GM12801 (cell line): Measurements from ENCODE around the gene SLIT1.

Experiments used
- CTCF ChIP-seq: IDR thresholded peaks from one replicate; pipeline ENCODE4 v1.5.1; 2011; ENCODE audit warnings: control low read depth; ENCODE audit not compliant: insufficient read length; ENCODE audit errors: extremely low read depth

Gene SLIT1

DNA sequence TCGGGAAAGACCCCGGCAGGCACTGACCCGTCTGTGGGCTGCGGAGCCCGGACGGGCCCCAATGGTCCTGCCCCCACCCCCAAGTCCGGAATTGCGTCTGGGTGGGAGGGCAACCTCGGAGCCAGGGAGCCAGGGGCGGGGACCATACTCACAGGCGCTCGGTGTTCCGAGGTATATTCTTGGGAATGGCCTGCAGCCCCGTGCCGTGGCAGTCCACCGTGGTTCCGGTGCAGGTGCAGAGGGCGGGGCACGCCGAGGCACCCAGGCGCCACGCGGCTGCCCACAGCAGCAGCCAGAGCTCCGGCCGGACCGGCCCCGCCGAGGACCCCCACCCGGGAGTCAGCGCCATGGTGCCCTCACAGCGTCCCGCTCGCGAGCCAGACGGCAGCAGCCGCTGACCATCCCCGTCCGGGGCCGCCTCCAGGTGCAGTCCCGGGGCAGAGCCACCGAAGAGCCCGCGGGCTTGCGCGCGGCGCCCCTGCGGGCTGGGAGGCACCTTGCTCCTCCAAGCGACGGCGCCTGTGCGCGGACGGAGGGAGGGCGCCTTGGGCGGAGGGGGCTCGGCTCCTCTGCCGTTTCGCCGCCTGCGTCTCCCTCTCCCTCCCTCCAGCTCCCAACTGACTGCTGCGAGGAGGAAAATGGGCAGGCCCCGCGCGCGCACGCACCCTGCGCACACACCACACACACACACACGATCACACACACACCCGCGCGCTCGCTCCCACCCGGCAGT, at the start of gene SLIT1:
Gene SLIT1 (minus strand): TSS at position 634 of the 733 bp plus-strand sequence. CDS start 285 bp downstream, at position 349.
- TF ChIP-seq CTCF = no peak

GRCh38 chr10:97235353-97235752, 49.6 kb upstream of the SLIT1 start:
- no peak for TF ChIP-seq CTCF

DNA sequence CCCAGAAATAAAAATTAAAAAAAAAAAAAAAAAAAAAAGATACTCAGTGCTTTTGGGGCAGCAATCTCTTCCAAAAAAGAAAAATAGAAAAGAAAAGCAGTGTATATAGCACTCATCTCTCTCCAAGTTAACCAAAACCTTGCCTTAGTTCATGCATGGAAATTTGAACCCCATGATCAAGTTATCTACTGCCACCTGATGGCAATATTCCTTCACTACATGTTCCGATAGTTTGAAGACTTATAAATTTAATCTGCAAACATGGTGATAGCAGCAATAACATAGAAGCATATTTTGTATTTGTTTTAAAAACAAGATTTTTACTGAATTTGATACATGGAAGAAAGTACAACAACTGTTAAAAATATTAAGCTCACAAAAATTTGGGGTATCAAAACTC, 48.6 kb upstream of the SLIT1 start:
- no peak for TF ChIP-seq CTCF

GRCh38 chr10:97230146-97230545, 44.4 kb upstream of the SLIT1 start:
- no peak for TF ChIP-seq CTCF

- no peak for TF ChIP-seq CTCF
These were observed 43.7 kb upstream of the SLIT1 start for GRCh38 chr10:97229322-97230015.

DNA sequence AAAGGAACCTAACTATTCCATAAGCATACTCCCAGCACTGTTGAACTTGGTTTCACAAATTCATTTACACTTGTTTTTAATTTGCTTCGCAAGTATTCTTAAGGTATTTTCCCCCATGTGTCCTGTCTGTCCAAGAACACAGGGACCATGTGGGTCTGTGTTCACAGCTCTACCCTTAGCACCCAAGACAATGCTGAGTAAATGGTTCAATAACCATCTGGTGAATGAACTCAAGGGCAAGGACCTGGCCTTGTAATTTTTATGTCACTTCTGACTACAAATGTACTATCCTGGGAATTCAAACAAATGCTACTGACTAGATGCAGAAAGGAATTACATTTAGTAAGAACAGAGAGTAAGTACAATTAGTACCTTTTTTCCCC, 43.0 kb upstream of the SLIT1 start:
- TF ChIP-seq CTCF = no peak

DNA sequence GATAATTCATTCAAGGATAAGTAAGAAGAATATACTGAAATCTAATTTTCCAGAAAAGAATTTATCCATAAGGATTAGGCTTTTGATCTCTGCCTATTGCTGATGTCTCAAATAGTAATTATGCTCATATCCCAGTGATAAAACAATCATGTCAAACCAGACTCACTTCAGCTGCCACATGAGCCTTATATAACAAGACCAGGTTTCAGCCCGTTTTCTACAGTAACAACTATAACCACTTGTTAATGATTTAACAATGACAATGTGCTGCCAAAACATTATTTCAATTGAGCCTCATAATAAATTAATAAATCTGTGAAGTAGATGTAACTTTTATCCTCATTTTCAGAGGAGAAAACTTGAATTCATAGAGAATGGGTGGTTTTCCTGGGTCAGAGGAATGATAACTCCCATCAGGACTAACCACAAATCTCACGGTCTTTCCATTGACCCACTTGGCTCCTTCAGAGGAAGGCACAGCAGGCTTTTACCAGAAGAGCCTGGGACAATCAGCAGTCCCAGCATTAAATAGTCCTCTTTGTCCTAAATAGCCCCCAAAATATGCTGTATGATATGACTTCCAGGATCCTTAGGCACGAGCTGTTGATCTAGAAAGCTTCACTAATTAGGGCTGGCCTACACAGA, 42.5 kb upstream of the SLIT1 start:
- no peak for TF ChIP-seq CTCF
